Measurements from ENCODE around the gene PROCA1.

GRCh38 chr17:28725660-28726225, 14.1 kb upstream of the PROCA1 start:
- TF ChIP-seq CTCF (conservative IDR thresholded peaks at IDR 0.05; ENCODE audit: low read length) = no peak
- TF ChIP-seq EZH2phosphoT487 (IDR thresholded peaks at IDR 0.05; ENCODE audit: borderline replicate concordance, low read depth, low read length) = no peak

All from OCI-LY7 (cell line).